PFSK-1 (cell line): ENCODE results near the gene ISG20L2.
A peak's percentile ranks its signal among the peaks of the same experiment; 100 is the strongest.

Experiments used
- FOXP2 ChIP-seq: optimal IDR thresholded peaks from 2 replicates; pipeline ENCODE3; 2011; ENCODE audit warnings: borderline replicate concordance, control low read depth, inconsistent platforms; ENCODE audit not compliant: insufficient read depth; ENCODE audit errors: extremely low read length, extremely low read depth
- POLR2AphosphoS5 ChIP-seq: IDR thresholded peaks from 2 replicates; pipeline ENCODE4 v1.6.1; 2012; ENCODE audit warnings: low read depth, mild to moderate bottlenecking, control low read depth, low read length, moderate library complexity
- REST ChIP-seq, 2 experiments: IDR thresholded peaks; 2 replicates each; pipeline versions ENCODE4 v1.6.1 to v1.8.0; 2011 to 2012; ENCODE audit warnings: low read depth in 2 of 2, low read length in 2 of 2, control low read depth in 1 of 2, inconsistent platforms in 1 of 2, mild to moderate bottlenecking in 1 of 2, moderate library complexity in 1 of 2; ENCODE audit not compliant: insufficient read depth in 1 of 2
- SIN3A ChIP-seq: IDR thresholded peaks from 2 replicates; pipeline ENCODE4 v1.6.1; 2012; ENCODE audit warnings: mild to moderate bottlenecking, low read length, moderate library complexity, borderline replicate concordance; ENCODE audit not compliant: insufficient read depth
- TAF1 ChIP-seq: IDR thresholded peaks from 2 replicates; pipeline ENCODE4 v1.6.1; 2012; ENCODE audit warnings: low read length, control low read depth, borderline replicate concordance; ENCODE audit not compliant: insufficient read depth

Gene ISG20L2

GRCh38 chr1:156742017-156742416 is 13.5 kb upstream of the ISG20L2 start:
- no peak for TF ChIP-seq REST (IDR thresholded peaks at IDR 0.05; ENCODE audit: insufficient read depth in 1 of 2, low read depth in 2 of 2, low read length in 2 of 2)
- no peak for TF ChIP-seq POLR2AphosphoS5
- TF ChIP-seq TAF1, result no peak
- TF ChIP-seq FOXP2, result no peak
- TF ChIP-seq SIN3A, result no peak

GRCh38 chr1:156741481-156741983 is 13.0 kb upstream of the ISG20L2 start:
- TF ChIP-seq TAF1 (no peak), POLR2AphosphoS5 (no peak)

- TF ChIP-seq TAF1 (0 out of 2 replicates have a peak, but pooled peaks have one; percentile 45), POLR2AphosphoS5 (peak; percentile 73; the same call in 1 of the 2 replicates), FOXP2 (no peak), REST (IDR thresholded peaks at IDR 0.05; ENCODE audit: insufficient read depth in 1 of 2, low read depth in 2 of 2, low read length in 2 of 2) (0 out of 4 replicates have a peak, but pooled peaks of 1 of the 2 experiments have one; percentile 9), SIN3A (peak; percentile 59)
These were observed 12.3 kb upstream of the ISG20L2 start, which contains the start of gene MRPL24 for GRCh38 chr1:156740741-156741480. TSS of gene MRPL24 (minus strand) at chr1:156741088. CDS start at chr1:156738704, 2,384 bp downstream.

- TF ChIP-seq TAF1, result no peak
- no peak for TF ChIP-seq REST (IDR thresholded peaks at IDR 0.05; ENCODE audit: insufficient read depth in 1 of 2, low read depth in 2 of 2, low read length in 2 of 2)
- TF ChIP-seq FOXP2, result no peak
- TF ChIP-seq POLR2AphosphoS5, result no peak; the same call in 1 of the 2 replicates
- no peak for TF ChIP-seq SIN3A
These were observed 11.7 kb upstream of the ISG20L2 start for GRCh38 chr1:156740237-156740740.

- no peak for TF ChIP-seq REST (IDR thresholded peaks at IDR 0.05; ENCODE audit: insufficient read depth in 1 of 2, low read depth in 2 of 2, low read length in 2 of 2)
- no peak for TF ChIP-seq TAF1
- no peak for TF ChIP-seq POLR2AphosphoS5
- TF ChIP-seq SIN3A, result no peak
- no peak for TF ChIP-seq FOXP2
These were observed 10.3 kb upstream of the ISG20L2 start for GRCh38 chr1:156738916-156739315.
